Sigmoid colon (tissue), 4 donors: ENCODE measurements around the gene ZNF652.

Source experiments
- POLR2AphosphoS5 ChIP-seq, 4 donors: sonication (generic); formaldehyde crosslinking; IDR thresholded peaks; one replicate each; pipeline ENCODE4 v1.6.1; 2017; ENCODE audit warnings: antibody characterized with exemption in 4 of 4
- TF ChIP-seq, protein P1 (sequence below), 4 experiments: fragments of 450-650 bp in 3 of 4; fragments of 200-600 bp in 1 of 4; IDR thresholded peaks; one replicate each; pipeline ENCODE4 v1.5.1; 2016 to 2019; ENCODE audit warnings: antibody characterized with exemption in 4 of 4, mild to moderate bottlenecking in 3 of 4, moderate library complexity in 2 of 4

DNA sequence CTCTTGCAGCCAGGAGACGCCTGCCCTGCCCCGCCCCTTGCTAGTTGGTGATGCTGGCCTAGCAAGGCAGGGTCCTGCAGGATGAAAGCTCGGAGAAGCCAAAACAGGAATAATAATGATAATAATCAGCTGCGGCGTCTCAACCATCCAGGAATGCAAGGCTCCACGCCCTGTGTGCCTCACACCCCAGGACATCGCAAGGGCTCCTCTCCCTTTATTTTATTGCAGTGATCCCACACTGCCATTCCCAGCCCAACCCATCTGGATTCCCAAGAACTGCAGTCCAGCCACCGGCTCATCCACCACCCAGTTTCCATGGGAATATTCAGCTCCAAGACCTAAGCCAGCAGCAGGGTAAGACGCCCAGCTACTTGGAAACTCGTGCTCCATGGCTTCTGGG is 21.0 kb upstream of the ZNF652 start:
- TF ChIP-seq, protein P1, sequence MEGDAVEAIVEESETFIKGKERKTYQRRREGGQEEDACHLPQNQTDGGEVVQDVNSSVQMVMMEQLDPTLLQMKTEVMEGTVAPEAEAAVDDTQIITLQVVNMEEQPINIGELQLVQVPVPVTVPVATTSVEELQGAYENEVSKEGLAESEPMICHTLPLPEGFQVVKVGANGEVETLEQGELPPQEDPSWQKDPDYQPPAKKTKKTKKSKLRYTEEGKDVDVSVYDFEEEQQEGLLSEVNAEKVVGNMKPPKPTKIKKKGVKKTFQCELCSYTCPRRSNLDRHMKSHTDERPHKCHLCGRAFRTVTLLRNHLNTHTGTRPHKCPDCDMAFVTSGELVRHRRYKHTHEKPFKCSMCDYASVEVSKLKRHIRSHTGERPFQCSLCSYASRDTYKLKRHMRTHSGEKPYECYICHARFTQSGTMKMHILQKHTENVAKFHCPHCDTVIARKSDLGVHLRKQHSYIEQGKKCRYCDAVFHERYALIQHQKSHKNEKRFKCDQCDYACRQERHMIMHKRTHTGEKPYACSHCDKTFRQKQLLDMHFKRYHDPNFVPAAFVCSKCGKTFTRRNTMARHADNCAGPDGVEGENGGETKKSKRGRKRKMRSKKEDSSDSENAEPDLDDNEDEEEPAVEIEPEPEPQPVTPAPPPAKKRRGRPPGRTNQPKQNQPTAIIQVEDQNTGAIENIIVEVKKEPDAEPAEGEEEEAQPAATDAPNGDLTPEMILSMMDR (IDR thresholded peaks at IDR 0.05), result no peak
- TF ChIP-seq POLR2AphosphoS5 (IDR thresholded peaks at IDR 0.05), result no peak
